Calu3 (cell line): ENCODE measurements around the gene TH. TPM values are rescaled to one million over a fixed set of nuclear protein-coding genes. Genes with fewer than 3 reads are reported as not detected.

Experiments used
- BruUV-seq: library from RNA; stranded (reverse); fragments of 400-500 nt; replicated peaks from 2 replicates; lab custom pipeline; 2021; lab: Mats Ljungman, UMichigan
- CTCF ChIA-PET: fragments of 300-600 bp; sonication (Branson Sonifier 250); formaldehyde crosslinking; loops from one replicate; lab custom pipeline; 2022; ENCODE audit warnings: antibody characterized with exemption; lab: Charles Lee
- DNase-seq: peaks from one replicate; pipeline ENCODE4 v3.0.0; 2022
- H3K27ac Mint-ChIP-seq: one replicate; pipeline ENCODE4 v1.8.0; 2022; ENCODE audit warnings: mixed read lengths; ENCODE audit not compliant: unreplicated experiment
- H3K27me3 Mint-ChIP-seq: one replicate; pipeline ENCODE4 v1.8.0; 2022; ENCODE audit warnings: mixed read lengths; ENCODE audit not compliant: unreplicated experiment
- H3K36me3 Mint-ChIP-seq: one replicate; pipeline ENCODE4 v1.8.0; 2022; ENCODE audit warnings: mild to moderate bottlenecking, moderate library complexity, mixed read lengths; ENCODE audit not compliant: insufficient read depth, unreplicated experiment
- H3K4me1 Mint-ChIP-seq: one replicate; pipeline ENCODE4 v1.8.0; 2022; ENCODE audit warnings: mild to moderate bottlenecking, low read depth, mixed read lengths; ENCODE audit not compliant: unreplicated experiment
- H3K4me3 Mint-ChIP-seq: one replicate; pipeline ENCODE4 v1.8.0; 2022; ENCODE audit warnings: mild to moderate bottlenecking, low read depth, moderate library complexity, mixed read lengths; ENCODE audit not compliant: unreplicated experiment
- H3K9me3 Mint-ChIP-seq: one replicate; pipeline ENCODE4 v1.8.0; 2022; ENCODE audit warnings: low read depth, mixed read lengths; ENCODE audit not compliant: unreplicated experiment
- intact Hi-C: fragments of 100-400 bp; cut with micrococcal nuclease; formaldehyde crosslinking; loops from one replicate; pipeline ENCODE4 v1.10.0; 2022; ENCODE audit not compliant: unreplicated experiment
- total RNA-seq: library from RNA; stranded (reverse); gene quantifications from 2 replicates; pipeline ENCODE4 v1.2.3, GENCODE V29; 2022
- TF ChIP-seq, protein P1 (sequence below): fragments of 200-600 bp; IDR thresholded peaks from one replicate; pipeline ENCODE4 v1.8.0; 2022; ENCODE audit warnings: antibody characterized with exemption; ENCODE audit not compliant: unreplicated experiment

TH gene
- total RNA-seq, 1 experiment from 2014 or later, result not detected

GRCh38 chr11:2173761-2174160 is 2.1 kb upstream of the TH start:
- Mint-ChIP-seq H3K9me3 (no peaks in the 10 kb centered on the region), H3K4me3 (no peak overlapping the region), H3K36me3 (peaks cover 4% of the 10 kb centered on the region), H3K4me1 (peaks cover 1% of the 10 kb centered on the region), H3K27me3 (peaks cover 30% of the 10 kb centered on the region), H3K27ac (no peak overlapping the region)
- TF ChIP-seq, protein P1, sequence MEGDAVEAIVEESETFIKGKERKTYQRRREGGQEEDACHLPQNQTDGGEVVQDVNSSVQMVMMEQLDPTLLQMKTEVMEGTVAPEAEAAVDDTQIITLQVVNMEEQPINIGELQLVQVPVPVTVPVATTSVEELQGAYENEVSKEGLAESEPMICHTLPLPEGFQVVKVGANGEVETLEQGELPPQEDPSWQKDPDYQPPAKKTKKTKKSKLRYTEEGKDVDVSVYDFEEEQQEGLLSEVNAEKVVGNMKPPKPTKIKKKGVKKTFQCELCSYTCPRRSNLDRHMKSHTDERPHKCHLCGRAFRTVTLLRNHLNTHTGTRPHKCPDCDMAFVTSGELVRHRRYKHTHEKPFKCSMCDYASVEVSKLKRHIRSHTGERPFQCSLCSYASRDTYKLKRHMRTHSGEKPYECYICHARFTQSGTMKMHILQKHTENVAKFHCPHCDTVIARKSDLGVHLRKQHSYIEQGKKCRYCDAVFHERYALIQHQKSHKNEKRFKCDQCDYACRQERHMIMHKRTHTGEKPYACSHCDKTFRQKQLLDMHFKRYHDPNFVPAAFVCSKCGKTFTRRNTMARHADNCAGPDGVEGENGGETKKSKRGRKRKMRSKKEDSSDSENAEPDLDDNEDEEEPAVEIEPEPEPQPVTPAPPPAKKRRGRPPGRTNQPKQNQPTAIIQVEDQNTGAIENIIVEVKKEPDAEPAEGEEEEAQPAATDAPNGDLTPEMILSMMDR, result no peak
- intact Hi-C loops, result no loop called here
- no TSS peak for BruUV-seq
- CTCF ChIA-PET, result interaction anchor here (1.0 to 1.3 kb wide), 2 partner anchors 22 to 521 kb away, joined by 3 to 4 read pairs; no protein-coding TSS in a partner anchor
- DNase-seq, result no peak

GRCh38 chr11:2173150-2173693 is 1.6 kb upstream of the TH start:
- no TSS peak for BruUV-seq
- Mint-ChIP-seq H3K27me3 (peaks cover 30% of the 10 kb centered on the region), H3K9me3 (no peaks in the 10 kb centered on the region), H3K4me1 (peaks cover 5% of the 10 kb centered on the region), H3K27ac (no peak overlapping the region), H3K36me3 (peaks cover 9% of the 10 kb centered on the region), H3K4me3 (no peak overlapping the region)
- TF ChIP-seq, protein P1, result peak; percentile 25
- peak; percentile 50 for DNase-seq
- intact Hi-C loops, result no loop called here
- CTCF ChIA-PET, result interaction anchor here (1.3 kb wide), 1 partner anchor 22 kb away, joined by 4 read pairs; no protein-coding TSS in a partner anchor

- intact Hi-C loops, result no loop called here
- CTCF ChIA-PET, result no interaction called here
- DNase-seq, result no peak
- H3K4me1 Mint-ChIP-seq, result peaks cover 9% of the 10 kb centered on the region
- TF ChIP-seq, protein P1, result no peak
- H3K9me3 Mint-ChIP-seq, result no peaks in the 10 kb centered on the region
- peaks cover 30% of the 10 kb centered on the region for H3K27me3 Mint-ChIP-seq
- peaks cover 11% of the 10 kb centered on the region for H3K36me3 Mint-ChIP-seq
- no peak overlapping the region for H3K27ac Mint-ChIP-seq
- BruUV-seq, result no TSS peak
- no peak overlapping the region for H3K4me3 Mint-ChIP-seq
Observed at GRCh38 chr11:2172676-2173075, 1.1 kb upstream of the TH start.

GRCh38 chr11:2169626-2170570 is 1.7 kb downstream of the TH start:
- Mint-ChIP-seq H3K4me3 (no peak overlapping the region), H3K27ac (no peak overlapping the region), H3K9me3 (no peaks in the 10 kb centered on the region), H3K36me3 (peaks cover 11% of the 10 kb centered on the region), H3K27me3 (peaks cover 30% of the 10 kb centered on the region), H3K4me1 (peaks cover 9% of the 10 kb centered on the region)
- DNase-seq, result no peak
- no TSS peak for BruUV-seq
- intact Hi-C loops, result no loop called here
- CTCF ChIA-PET, result interaction anchor here (0.5 kb wide), 1 partner anchor 464 kb away, joined by 3 read pairs; no protein-coding TSS in a partner anchor
- TF ChIP-seq, protein P1, result no peak
